Esophagus muscularis mucosa (tissue), 4 donors: ENCODE data around the gene CASD1. TPM values are rescaled to one million over a fixed set of nuclear protein-coding genes. Genes with fewer than 3 reads are reported as not detected.

Experiments used
- DNase-seq: peaks from one replicate; pipeline ENCODE4 v3.0.0-alpha.2; 2017; ENCODE audit errors: extremely low spot score
- H3K27ac ChIP-seq, 4 donors: fragments of 200-600 bp; sonication (generic); replicated peaks in 1 of 4; 1 replicate in 3 of 4; 2 replicates in 1 of 4; pipeline ENCODE4 v1.5.1; 2016 to 2019; ENCODE audit warnings: mild to moderate bottlenecking in 1 of 4
- H3K27me3 ChIP-seq, 4 donors: fragments of 200-600 bp; sonication (generic); one replicate each; pipeline versions ENCODE4 v1.5.1 to v1.6.0; 2016 to 2019
- H3K36me3 ChIP-seq, 4 donors: fragments of 200-600 bp; sonication (generic); one replicate each; pipeline ENCODE4 v1.5.1; 2016 to 2019
- H3K4me1 ChIP-seq, 4 donors: fragments of 200-600 bp; sonication (generic); one replicate each; pipeline ENCODE4 v1.5.1; 2016 to 2019
- H3K4me3 ChIP-seq, 4 donors: fragments of 200-600 bp; sonication (generic); 1 replicate in 2 of 4; 2 replicates in 2 of 4; pipeline ENCODE4 v1.5.1; 2016 to 2019; ENCODE audit warnings: mild to moderate bottlenecking in 4 of 4, moderate library complexity in 1 of 4
- H3K9me3 ChIP-seq, 4 donors: fragments of 200-600 bp; sonication (generic); 1 replicate in 3 of 4; 2 replicates in 1 of 4; pipeline ENCODE4 v1.5.1; 2016 to 2019
- EP300 ChIP-seq: sonication (generic); formaldehyde crosslinking; IDR thresholded peaks from one replicate; pipeline ENCODE4 v1.6.1; 2017; ENCODE audit warnings: antibody characterized with exemption
- POLR2A ChIP-seq: fragments of 450-650 bp; IDR thresholded peaks from one replicate; pipeline ENCODE4 v1.6.1; 2017; ENCODE audit warnings: antibody characterized with exemption, moderate library complexity, mild to moderate bottlenecking, low read depth
- POLR2AphosphoS5 ChIP-seq, 2 donors: sonication (generic); formaldehyde crosslinking; IDR thresholded peaks; one replicate each; pipeline ENCODE4 v1.6.1; 2017; ENCODE audit warnings: antibody characterized with exemption in 2 of 2
- WGBS: methylation state at CpG from one replicate; pipeline ENCODE4 v1.1.5; 2018; 5-methylcytosine and 5-hydroxymethylcytosine counted together
- intact Hi-C: fragments of 100-400 bp; cut with DNase I; formaldehyde crosslinking; loops from one replicate; pipeline ENCODE4 v1.15.1; 2023
- total RNA-seq, 4 donors: library from RNA; depleted of rRNA; stranded (reverse); fragments of >200 nt; gene quantifications; one replicate each; pipeline versions ENCODE4 v1.1.0 to v1.2.1, GENCODE V29; 2016
- TF ChIP-seq, protein P1 (sequence below), 3 experiments: fragments of 200-600 bp in 2 of 3; fragments of 450-650 bp in 1 of 3; sonication (generic) in 2 of 3; IDR thresholded peaks; one replicate each; pipeline ENCODE4 v1.5.1; 2017 to 2019; ENCODE audit warnings: antibody characterized with exemption in 3 of 3, mild to moderate bottlenecking in 2 of 3, moderate library complexity in 1 of 3

CASD1 gene
- total RNA-seq, 4 donors from 2014 or later = 17.6 to 27.0 (median 18.8) TPM

DNA sequence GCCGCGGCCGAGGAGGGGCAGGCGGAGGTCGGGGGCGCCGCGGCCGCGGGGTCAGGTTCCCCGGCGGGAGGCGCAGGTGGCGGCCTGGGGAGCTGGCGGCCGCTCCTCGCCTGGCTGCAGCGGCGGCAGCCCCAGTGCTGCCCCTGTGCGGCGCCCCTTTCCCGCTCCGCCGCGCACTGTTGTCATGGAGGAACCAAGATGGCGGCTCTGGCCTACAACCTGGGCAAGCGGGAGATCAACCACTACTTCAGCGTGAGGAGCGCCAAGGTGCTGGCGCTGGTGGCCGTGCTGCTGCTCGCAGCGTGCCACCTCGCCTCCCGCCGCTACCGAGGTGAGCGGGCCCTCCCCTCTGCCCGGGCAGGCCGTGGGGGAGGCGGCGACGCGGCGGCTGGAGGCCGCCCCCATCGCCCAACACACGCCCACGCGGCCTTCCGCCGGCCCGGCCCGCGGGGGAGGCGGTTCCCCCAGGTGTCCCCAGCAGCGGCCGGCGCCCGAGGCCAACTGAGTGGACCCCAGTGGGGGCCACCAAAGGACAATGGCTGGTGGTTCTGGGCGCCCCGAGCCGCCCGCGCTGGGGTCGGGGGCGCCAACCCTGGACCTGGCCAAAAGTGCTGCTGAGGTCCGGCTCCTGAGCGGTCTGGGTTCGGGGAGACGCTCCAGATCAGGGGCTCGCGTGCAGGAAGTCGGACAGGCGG is 425 bp downstream of the CASD1 start:
- Histone ChIP-seq H3K4me1 (peaks cover 18 to 38% (median 29%) of the 10 kb centered on the region in 4 donors), H3K27ac (peak overlapping the region; percentile 91 to 96 (median 92)), H3K36me3 (no peaks in the 10 kb centered on the region), H3K9me3 (no peaks in the 10 kb centered on the region), H3K4me3 (peak overlapping the region; percentile 88 to 96 (median 94)), H3K27me3 (no peaks in the 10 kb centered on the region)
- intact Hi-C loops = no loop called here
- DNase-seq = peak; percentile 93
- TF ChIP-seq, protein P1, sequence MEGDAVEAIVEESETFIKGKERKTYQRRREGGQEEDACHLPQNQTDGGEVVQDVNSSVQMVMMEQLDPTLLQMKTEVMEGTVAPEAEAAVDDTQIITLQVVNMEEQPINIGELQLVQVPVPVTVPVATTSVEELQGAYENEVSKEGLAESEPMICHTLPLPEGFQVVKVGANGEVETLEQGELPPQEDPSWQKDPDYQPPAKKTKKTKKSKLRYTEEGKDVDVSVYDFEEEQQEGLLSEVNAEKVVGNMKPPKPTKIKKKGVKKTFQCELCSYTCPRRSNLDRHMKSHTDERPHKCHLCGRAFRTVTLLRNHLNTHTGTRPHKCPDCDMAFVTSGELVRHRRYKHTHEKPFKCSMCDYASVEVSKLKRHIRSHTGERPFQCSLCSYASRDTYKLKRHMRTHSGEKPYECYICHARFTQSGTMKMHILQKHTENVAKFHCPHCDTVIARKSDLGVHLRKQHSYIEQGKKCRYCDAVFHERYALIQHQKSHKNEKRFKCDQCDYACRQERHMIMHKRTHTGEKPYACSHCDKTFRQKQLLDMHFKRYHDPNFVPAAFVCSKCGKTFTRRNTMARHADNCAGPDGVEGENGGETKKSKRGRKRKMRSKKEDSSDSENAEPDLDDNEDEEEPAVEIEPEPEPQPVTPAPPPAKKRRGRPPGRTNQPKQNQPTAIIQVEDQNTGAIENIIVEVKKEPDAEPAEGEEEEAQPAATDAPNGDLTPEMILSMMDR (IDR thresholded peaks at IDR 0.05) = peak in 1 of 3 experiments; percentile 27
- TF ChIP-seq POLR2A (no peak), EP300 (no peak), POLR2AphosphoS5 (IDR thresholded peaks at IDR 0.05) (peak; percentile 25 to 71)
- 0% methylated on average over 16 of the region's 75 CpGs for whole genome bisulfite sequencing

DNA sequence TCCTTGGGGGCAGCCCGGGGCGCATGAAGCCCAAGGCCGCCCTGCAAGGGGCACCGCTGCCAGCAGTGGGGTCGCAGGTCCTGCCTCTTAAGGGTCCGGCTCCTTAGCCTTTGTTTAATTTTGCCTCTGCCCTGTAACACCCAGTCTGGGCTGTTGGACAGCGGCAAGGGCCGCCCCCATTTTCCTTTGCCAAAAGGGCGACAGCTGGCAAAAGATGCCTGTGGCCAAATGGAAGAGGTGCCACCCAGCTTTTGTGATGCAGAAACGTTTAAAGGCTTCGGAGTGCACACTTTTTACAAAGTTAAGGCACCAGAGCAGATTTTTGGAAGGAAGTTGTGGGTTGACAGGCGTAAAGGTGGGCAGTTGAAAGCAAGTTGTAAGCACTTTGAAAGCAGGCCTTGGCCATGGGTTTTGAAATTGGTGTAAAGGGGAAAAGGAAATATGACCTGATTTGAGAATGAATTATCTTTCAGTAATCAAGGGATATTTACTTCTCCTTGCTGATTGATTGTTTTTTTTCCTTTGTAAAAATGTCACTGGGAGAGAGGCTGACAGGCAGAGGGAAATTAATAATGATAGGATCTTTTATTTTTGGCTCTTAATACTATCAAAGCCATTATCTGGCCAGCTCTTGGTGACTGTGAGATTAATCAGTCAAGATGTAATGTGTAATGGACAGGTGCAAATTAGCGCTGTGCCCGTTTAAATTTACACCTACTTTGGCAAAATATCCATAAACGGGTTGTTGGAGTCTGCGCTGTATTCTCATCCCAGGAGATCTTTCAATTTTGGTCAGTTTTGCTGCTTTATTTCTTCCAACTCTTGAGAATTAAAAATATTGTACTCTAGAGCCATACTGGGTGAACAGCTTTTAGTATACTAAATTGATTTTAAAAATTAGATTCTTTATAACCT is 1.2 kb downstream of the CASD1 start:
- Histone ChIP-seq H3K4me3 (peak overlapping the region; percentile 88 to 96 (median 94)), H3K36me3 (no peaks in the 10 kb centered on the region), H3K4me1 (peaks cover 18 to 44% (median 32%) of the 10 kb centered on the region in 4 donors), H3K27me3 (no peaks in the 10 kb centered on the region), H3K27ac (peak overlapping the region; percentile 91 to 96 (median 92)), H3K9me3 (no peaks in the 10 kb centered on the region)
- intact Hi-C loops = no loop called here
- no peak for DNase-seq
- TF ChIP-seq, protein P1 (IDR thresholded peaks at IDR 0.05) = no peak
- TF ChIP-seq EP300 (no peak), POLR2AphosphoS5 (IDR thresholded peaks at IDR 0.05) (no peak), POLR2A (no peak)
- WGBS = 38% methylated on average over 10 of the region's 16 CpGs

DNA sequence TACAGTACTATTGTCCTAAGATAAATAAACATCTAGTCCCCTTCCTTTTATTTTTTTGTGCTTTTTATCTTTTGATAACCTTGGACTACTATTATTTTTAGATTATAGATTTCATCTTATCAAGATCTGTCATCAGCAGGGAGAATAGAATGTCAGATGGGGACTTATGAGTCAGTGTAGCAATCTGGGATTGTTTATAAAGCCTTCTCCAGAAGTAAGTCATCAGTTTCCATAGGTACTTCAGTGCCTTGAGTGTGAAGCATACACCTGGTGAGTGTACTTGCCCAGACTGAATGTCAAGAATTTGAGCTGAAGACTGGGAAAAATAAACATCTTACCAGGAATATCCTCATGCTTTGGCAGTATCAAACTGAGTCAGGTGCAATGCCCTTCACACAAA is 2.1 kb downstream of the CASD1 start:
- peaks cover 18 to 44% (median 32%) of the 10 kb centered on the region in 4 donors for H3K4me1 ChIP-seq
- TF ChIP-seq, protein P1 (IDR thresholded peaks at IDR 0.05) = no peak
- TF ChIP-seq EP300 (no peak), POLR2AphosphoS5 (IDR thresholded peaks at IDR 0.05) (no peak), POLR2A (no peak)
- no peak overlapping the region for H3K27ac ChIP-seq
- H3K4me3 ChIP-seq = no peak overlapping the region
- intact Hi-C loops = no loop called here
- no peak for DNase-seq
- no peaks in the 10 kb centered on the region for H3K9me3 ChIP-seq
- no peaks in the 10 kb centered on the region for H3K27me3 ChIP-seq
- H3K36me3 ChIP-seq = no peaks in the 10 kb centered on the region

DNA sequence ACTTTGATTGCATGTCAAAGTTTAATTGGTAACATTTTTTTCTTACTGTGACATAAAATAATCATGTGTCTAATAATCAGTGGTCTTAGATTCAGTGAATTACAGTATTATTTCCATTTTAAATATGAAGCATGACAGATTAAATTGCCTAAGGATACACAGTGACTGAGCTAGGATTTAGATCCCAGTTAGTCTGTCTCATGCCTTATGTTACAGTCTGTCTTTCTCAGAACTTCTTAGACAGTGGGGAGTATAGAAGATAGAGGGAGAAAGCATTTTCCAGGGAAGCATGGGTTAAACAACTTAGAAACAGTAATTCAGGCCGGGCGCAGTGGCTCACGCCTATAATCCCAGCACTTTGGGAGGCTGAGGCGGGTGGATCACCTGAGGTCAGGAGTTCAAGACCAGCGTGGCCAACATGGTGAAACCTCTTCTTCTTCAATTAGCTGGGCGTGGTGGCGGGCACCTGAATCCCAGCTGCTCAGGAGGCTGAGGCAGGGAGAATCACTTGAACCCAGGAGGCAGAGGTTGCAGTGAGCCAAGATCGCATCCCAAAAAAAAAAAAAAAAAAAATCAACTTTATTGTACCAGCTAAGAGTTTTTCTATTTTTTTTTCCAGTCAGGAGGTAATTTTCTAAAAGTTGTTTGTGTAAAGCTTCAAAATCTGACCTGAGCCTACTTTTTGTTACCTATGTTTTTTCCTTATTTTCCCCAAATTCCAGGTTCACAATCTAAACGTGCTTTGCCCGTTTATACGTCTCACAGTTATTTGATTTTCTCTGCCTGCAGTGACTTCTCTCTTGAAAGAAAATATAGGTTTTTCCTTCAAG is 3.3 kb downstream of the CASD1 start:
- TF ChIP-seq, protein P1 (IDR thresholded peaks at IDR 0.05) = no peak
- no peak for TF ChIP-seq POLR2AphosphoS5 (IDR thresholded peaks at IDR 0.05)
- TF ChIP-seq POLR2A = no peak
- no peak for TF ChIP-seq EP300
- Histone ChIP-seq H3K27ac (no peak overlapping the region), H3K4me1 (peaks cover 18 to 44% (median 32%) of the 10 kb centered on the region in 4 donors), H3K36me3 (no peaks in the 10 kb centered on the region), H3K27me3 (no peaks in the 10 kb centered on the region), H3K4me3 (no peak overlapping the region), H3K9me3 (no peaks in the 10 kb centered on the region)
- DNase-seq = no peak
- intact Hi-C loops = no loop called here
- 82% methylated on average over 11 of the region's 11 CpGs for WGBS
